H9 (cell line): ENCODE data around the gene HMGCL. TPM values are rescaled to one million over a fixed set of nuclear protein-coding genes. Genes with fewer than 3 reads are reported as not detected.

Source experiments
- DNase-seq: peaks from one replicate; pipeline ENCODE4 v3.0.0-alpha.2; 2017
- H2AFZ ChIP-seq: one replicate; pipeline ENCODE4 v1.6.1; 2013; ENCODE audit warnings: mild to moderate bottlenecking, low read length, control low read depth, moderate library complexity
- H2AK5ac ChIP-seq: 2 replicates; pipeline ENCODE4 v1.6.1; 2013; ENCODE audit warnings: low read length, control low read depth, mixed read lengths; ENCODE audit not compliant: insufficient read length
- H2BK120ac ChIP-seq: one replicate; pipeline ENCODE4 v1.6.1; 2013; ENCODE audit warnings: low read depth, mild to moderate bottlenecking, low read length, control low read depth, inconsistent platforms; ENCODE audit not compliant: poor library complexity, severe bottlenecking
- H2BK12ac ChIP-seq: 2 replicates; pipeline ENCODE4 v1.6.1; 2013; ENCODE audit warnings: low read length, control low read depth, mixed read lengths, low read depth; ENCODE audit not compliant: insufficient read length
- H2BK15ac ChIP-seq: 2 replicates; pipeline ENCODE4 v1.6.1; 2013; ENCODE audit warnings: low read depth, low read length, control low read depth
- H2BK20ac ChIP-seq: one replicate; pipeline ENCODE4 v1.6.1; 2013; ENCODE audit warnings: low read depth, mild to moderate bottlenecking, low read length, control low read depth, inconsistent platforms; ENCODE audit not compliant: poor library complexity, severe bottlenecking
- H2BK5ac ChIP-seq: 2 replicates; pipeline ENCODE4 v1.6.1; 2013; ENCODE audit warnings: low read length, control low read depth, mixed read lengths; ENCODE audit not compliant: insufficient read length
- H3K14ac ChIP-seq: 2 replicates; pipeline ENCODE4 v1.6.1; 2013; ENCODE audit warnings: low read length, control low read depth; ENCODE audit not compliant: insufficient read depth
- H3K18ac ChIP-seq: 2 replicates; pipeline ENCODE4 v1.6.1; 2013; ENCODE audit warnings: low read depth, mild to moderate bottlenecking, mixed read lengths, low read length, control low read depth; ENCODE audit not compliant: insufficient read length
- H3K23ac ChIP-seq: 2 replicates; pipeline ENCODE4 v1.6.1; 2013; ENCODE audit warnings: low read length, control low read depth, mixed read lengths, low read depth; ENCODE audit not compliant: insufficient read length
- H3K23me2 ChIP-seq: 2 replicates; pipeline ENCODE4 v1.6.1; 2013; ENCODE audit warnings: low read depth, mild to moderate bottlenecking, mixed read lengths, low read length, control low read depth; ENCODE audit not compliant: insufficient read length, poor library complexity, severe bottlenecking
- H3K27ac ChIP-seq: 2 replicates; pipeline ENCODE4 v1.5.1; 2013; ENCODE audit warnings: low read length, control low read depth, mixed read lengths, low read depth; ENCODE audit not compliant: insufficient read length
- H3K27me3 ChIP-seq: 2 replicates; pipeline ENCODE4 v1.6.1; 2013; ENCODE audit warnings: low read length, control low read depth, inconsistent platforms; ENCODE audit not compliant: insufficient read depth
- H3K4ac ChIP-seq: 2 replicates; pipeline ENCODE4 v1.6.1; 2013; ENCODE audit warnings: low read depth, mild to moderate bottlenecking, control low read depth, inconsistent platforms, low read length, moderate library complexity
- H3K4me1 ChIP-seq: 2 replicates; pipeline ENCODE4 v1.6.1; 2013; ENCODE audit warnings: low read length, control low read depth, inconsistent platforms; ENCODE audit not compliant: insufficient read depth
- H3K4me2 ChIP-seq: 2 replicates; pipeline ENCODE4 v1.6.1; 2013; ENCODE audit warnings: low read length, control low read depth, mixed read lengths; ENCODE audit not compliant: insufficient read length, insufficient read depth
- H3K56ac ChIP-seq: 2 replicates; pipeline ENCODE4 v1.6.1; 2013; ENCODE audit warnings: low read depth, mild to moderate bottlenecking, mixed read lengths, low read length, control low read depth; ENCODE audit not compliant: insufficient read length
- H3K79me1 ChIP-seq: 2 replicates; pipeline ENCODE4 v1.6.1; 2013; ENCODE audit warnings: low read depth, mild to moderate bottlenecking, moderate library complexity, low read length, control low read depth, inconsistent platforms; ENCODE audit not compliant: insufficient read depth, poor library complexity, severe bottlenecking
- H3K79me2 ChIP-seq: 2 replicates; pipeline ENCODE4 v1.6.1; 2013; ENCODE audit warnings: low read length, control low read depth, inconsistent platforms; ENCODE audit not compliant: insufficient read depth
- H3K9ac ChIP-seq: 2 replicates; pipeline ENCODE4 v1.6.1; 2013; ENCODE audit warnings: low read length, control low read depth, mixed read lengths; ENCODE audit not compliant: insufficient read length; ENCODE audit errors: extremely low read depth
- H3K9me3 ChIP-seq: one replicate; pipeline ENCODE4 v1.6.1; 2013; ENCODE audit warnings: low read depth, low read length, inconsistent platforms; ENCODE audit not compliant: control insufficient read depth
- H3T11ph ChIP-seq: one replicate; pipeline ENCODE4 v1.6.1; 2013; ENCODE audit warnings: mild to moderate bottlenecking, low read length, control low read depth, inconsistent platforms
- H4K20me1 ChIP-seq: one replicate; pipeline ENCODE4 v1.6.1; 2013; ENCODE audit not compliant: control insufficient read depth, insufficient read length, insufficient read depth
- H4K5ac ChIP-seq: 2 replicates; pipeline ENCODE4 v1.6.1; 2013; ENCODE audit warnings: low read depth, mild to moderate bottlenecking, mixed read lengths, low read length, control low read depth; ENCODE audit not compliant: insufficient read length
- H4K8ac ChIP-seq: replicated peaks from 2 replicates; pipeline ENCODE4 v1.6.1; 2013; ENCODE audit warnings: low read length, control low read depth, mixed read lengths, low read depth; ENCODE audit not compliant: insufficient read length
- H4K91ac ChIP-seq: 2 replicates; pipeline ENCODE4 v1.6.1; 2013; ENCODE audit warnings: low read depth, mild to moderate bottlenecking, moderate library complexity, mixed read lengths, low read length, control low read depth; ENCODE audit not compliant: insufficient read length
- H3K27ac Mint-ChIP-seq, 3 experiments: 2 replicates in 2 of 3; 3 replicates in 1 of 3; pipeline ENCODE4 v1.8.0; 2020 to 2021; ENCODE audit warnings: mixed read lengths in 3 of 3, mild to moderate bottlenecking in 1 of 3, moderate library complexity in 1 of 3
- H3K27me3 Mint-ChIP-seq: 2 replicates; pipeline ENCODE4 v1.8.0; 2021; ENCODE audit warnings: low read depth, mild to moderate bottlenecking, moderate library complexity, mixed read lengths
- H3K36me3 Mint-ChIP-seq, 3 experiments: 2 replicates in 2 of 3; 3 replicates in 1 of 3; pipeline ENCODE4 v1.8.0; 2020 to 2021; ENCODE audit warnings: low read depth in 3 of 3, mixed read lengths in 3 of 3; ENCODE audit not compliant: insufficient read depth in 1 of 3
- H3K4me1 Mint-ChIP-seq, 2 experiments: 2 replicates each; pipeline ENCODE4 v1.8.0; 2020; ENCODE audit warnings: mixed read lengths in 2 of 2
- H3K4me3 Mint-ChIP-seq, 2 experiments: 2 replicates in 1 of 2; 3 replicates in 1 of 2; pipeline ENCODE4 v1.8.0; 2020 to 2021; ENCODE audit warnings: mild to moderate bottlenecking in 2 of 2, mixed read lengths in 2 of 2, moderate library complexity in 1 of 2
- H3K9me3 Mint-ChIP-seq, 2 experiments: 2 replicates in 1 of 2; 3 replicates in 1 of 2; pipeline ENCODE4 v1.8.0; 2020; ENCODE audit warnings: mild to moderate bottlenecking in 2 of 2, mixed read lengths in 2 of 2, moderate library complexity in 1 of 2
- CTCF ChIP-seq: fragments of 200-600 bp; sonication (generic); conservative IDR thresholded peaks from 3 replicates; pipeline ENCODE4 v1.8.0; 2021; ENCODE audit warnings: antibody characterized with exemption, mild to moderate bottlenecking
- WGBS: extraction: QIAGEN DNeasy Blood & Tissue Kit; methylation state at CpG from one replicate; pipeline ENCODE4 v1.1.7; 2013; ENCODE audit warnings: missing lambda C conversion rate, low lambda C conversion rate, mixed read lengths; ENCODE audit not compliant: insufficient read length; ENCODE audit errors: extremely low coverage; 5-methylcytosine and 5-hydroxymethylcytosine counted together
- total RNA-seq: library from RNA; stranded (reverse); gene quantifications from 2 replicates; pipeline ENCODE4 v1.2.1, GENCODE V29; 2021

HMGCL gene
- total RNA-seq, 1 experiment from 2014 or later, result 15.9 TPM

GRCh38 chr1:23816361-23816760 is 8.9 kb downstream of the HMGCL start:
- Histone ChIP-seq H2BK15ac (no peak overlapping the region), H3K4me2 (no peak overlapping the region), H4K91ac (no peak overlapping the region), H3K14ac (no peak overlapping the region), H2BK5ac (no peak overlapping the region), H3K23ac (no peak overlapping the region), H2AFZ (no peak overlapping the region), H3K9ac (no peak overlapping the region), H2BK120ac (no peak overlapping the region), H2BK20ac (no peak overlapping the region), H3K9me3 (no peaks in the 10 kb centered on the region), H2BK12ac (no peak overlapping the region), H3K4me1 (no peaks in the 10 kb centered on the region), H4K20me1 (no peaks in the 10 kb centered on the region), H3K27me3 (no peaks in the 10 kb centered on the region), H3K56ac (no peak overlapping the region), H4K8ac (no peak overlapping the region), H3K18ac (no peak overlapping the region), H3T11ph (no peak overlapping the region), H3K4ac (no peak overlapping the region), H2AK5ac (no peak overlapping the region), H3K27ac (no peak overlapping the region), H3K23me2 (no peaks in the 10 kb centered on the region), H3K79me1 (no peaks in the 10 kb centered on the region), H3K79me2 (no peaks in the 10 kb centered on the region), H4K5ac (no peak overlapping the region)
- Mint-ChIP-seq H3K27ac (no peak overlapping the region), H3K27me3 (no peaks in the 10 kb centered on the region), H3K36me3 (peaks cover 0 to 26% (median 6%) of the 10 kb centered on the region in 3 experiments; a peak in 6 of 7 replicates), H3K4me3 (no peak overlapping the region), H3K9me3 (no peaks in the 10 kb centered on the region), H3K4me1 (peaks cover under 1% of the 10 kb centered on the region in 2 experiments; a peak in 2 of 4 replicates)
- no peak for DNase-seq
- TF ChIP-seq CTCF, result no peak
- WGBS, result no CpG with 5 or more reads among the region's 3 CpGs
